CD4-positive, alpha-beta T cell treated with Interleukin-2 at 100 ng/mL for 4 hours (primary cell): Measurements from ENCODE around the gene MAT2B.
A peak's percentile ranks its signal among the peaks of the same experiment; 100 is the strongest.

Experiments used
- DNase-seq: peaks from one replicate; pipeline ENCODE4 v3.0.0-alpha.2; 2020; ENCODE audit warnings: low spot score

The MAT2B gene

DNA sequence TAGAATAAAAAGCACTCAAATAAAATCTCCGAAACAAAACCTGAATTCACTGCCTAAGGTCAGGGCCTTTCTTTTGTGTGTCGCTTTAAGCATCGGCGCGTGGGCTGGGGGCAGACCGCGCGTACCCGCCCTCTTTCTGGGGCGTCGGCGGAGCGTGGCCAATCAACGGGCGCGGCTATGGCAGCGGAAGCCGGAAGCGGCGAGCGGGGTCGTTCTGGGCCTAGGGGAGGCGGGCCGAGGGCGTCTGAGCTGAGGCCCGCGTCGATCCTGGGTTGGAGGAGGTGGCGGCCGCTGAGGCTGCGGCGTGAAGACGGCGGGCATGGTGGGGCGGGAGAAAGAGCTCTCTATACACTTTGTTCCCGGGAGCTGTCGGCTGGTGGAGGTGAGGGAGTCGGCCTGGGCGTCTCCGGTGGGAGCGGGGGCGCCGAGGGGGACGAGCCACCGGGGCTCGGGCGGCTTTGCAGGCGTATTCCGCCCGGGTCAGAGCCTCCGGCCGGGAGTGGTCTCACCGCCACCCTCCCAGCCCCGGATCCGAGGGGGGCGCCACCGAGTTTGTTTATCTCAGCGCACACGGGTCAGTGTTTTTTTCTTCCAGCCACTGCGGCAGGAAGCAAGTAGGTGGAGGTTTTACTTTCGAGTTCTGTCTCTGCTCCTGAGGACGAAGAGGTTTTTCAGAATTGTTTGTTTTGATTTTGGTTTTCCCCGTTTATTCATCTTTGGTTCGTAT, at the start of gene MAT2B:
Gene MAT2B (plus strand): TSS at position 252 of the 727 bp plus-strand sequence. CDS start 68 bp downstream, at position 320.
- peak; percentile 96 for DNase-seq

GRCh38 chr5:163456029-163456589, 49.3 kb upstream of the MAT2B start:
- DNase-seq = no peak

GRCh38 chr5:163456840-163457239, 48.6 kb upstream of the MAT2B start:
- DNase-seq = no peak

GRCh38 chr5:163458778-163459385, 46.5 kb upstream of the MAT2B start:
- DNase-seq = peak; percentile 14

DNA sequence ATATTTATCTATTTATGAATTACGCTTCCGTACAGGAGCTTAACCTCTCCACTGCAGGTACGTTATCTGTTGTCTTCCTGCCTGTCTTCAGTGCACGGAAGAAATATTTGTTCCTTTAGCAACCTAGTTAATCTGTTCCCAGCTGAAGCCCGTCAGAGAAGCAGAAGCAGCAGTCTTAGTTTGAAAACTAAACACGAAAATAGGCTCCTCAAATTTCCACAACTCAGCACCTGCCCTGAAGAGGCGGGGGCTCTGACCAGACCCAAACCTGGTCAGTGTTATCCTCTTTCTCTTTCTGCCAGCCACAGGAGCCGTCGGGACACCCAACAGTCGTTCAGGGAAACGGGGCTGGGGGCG, 46.0 kb upstream of the MAT2B start:
- no peak for DNase-seq

DNA sequence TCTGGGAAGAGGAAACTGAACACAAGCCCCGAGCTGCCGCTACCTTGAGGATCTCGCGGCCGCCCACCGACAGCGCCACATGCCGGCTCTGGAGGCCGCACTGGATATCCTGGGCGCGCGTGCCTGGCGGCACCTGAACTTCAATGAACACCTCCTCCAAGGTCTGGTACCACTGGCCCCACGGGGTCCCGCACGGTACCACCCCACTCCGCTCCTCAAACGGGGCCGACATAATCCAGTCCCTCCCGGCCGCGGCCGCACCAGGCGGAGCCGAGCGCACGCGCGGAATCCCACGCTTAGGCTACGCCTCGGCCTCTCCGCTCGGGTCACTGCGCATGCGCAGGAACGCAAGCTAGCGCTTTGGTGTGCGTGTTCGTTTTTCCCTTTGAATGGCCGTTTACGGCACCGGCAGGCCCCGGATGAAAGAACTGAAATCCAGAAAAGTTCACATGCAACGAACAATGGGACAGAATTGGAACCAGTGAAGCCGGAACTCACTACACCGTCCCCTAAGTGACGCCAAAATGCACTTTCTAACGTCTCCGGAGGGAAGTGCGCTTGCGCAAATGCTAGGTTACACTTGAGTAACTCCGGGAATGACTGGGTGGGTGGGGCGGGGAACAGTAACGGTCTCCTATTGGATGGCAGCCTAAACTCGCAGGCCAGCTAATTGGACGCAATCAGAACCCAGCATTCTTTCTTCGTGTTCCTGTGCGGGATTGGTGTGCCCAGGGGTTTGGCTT, 45.4 kb upstream of the MAT2B start, which contains the start of gene NUDCD2:
Gene NUDCD2 (minus strand): TSS at position 284 of the 743 bp plus-strand sequence. CDS start 52 bp downstream, at position 232.
- peak; percentile 96 for DNase-seq

DNA sequence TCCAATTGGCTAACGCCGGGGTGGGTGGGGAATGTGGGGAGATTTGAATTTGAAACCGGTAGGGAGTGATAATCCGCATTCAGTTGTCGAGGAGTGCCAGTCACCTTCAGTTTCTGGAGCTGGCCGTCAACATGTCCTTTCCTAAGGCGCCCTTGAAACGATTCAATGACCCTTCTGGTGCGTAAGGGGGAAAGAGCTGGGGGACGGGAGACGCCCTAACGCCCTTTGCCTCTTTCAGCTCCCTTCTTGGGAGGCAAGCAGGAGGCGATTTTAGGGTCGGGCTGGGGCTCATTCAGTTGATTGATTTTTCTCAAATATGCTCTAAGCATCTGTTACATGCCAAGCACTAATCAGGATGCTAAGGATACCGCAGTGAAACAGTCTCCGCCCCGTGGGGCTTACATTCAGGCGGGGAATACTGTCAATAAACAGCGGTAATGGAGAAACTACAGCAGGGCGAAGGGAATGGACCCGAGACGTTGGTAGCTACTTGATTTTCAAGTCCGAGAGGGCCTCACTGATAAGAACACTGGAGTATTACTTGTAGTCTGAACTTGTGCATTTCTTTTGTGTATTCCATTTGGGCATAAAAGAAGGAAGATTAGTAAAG, 44.8 kb upstream of the MAT2B start, which contains the start of gene HMMR:
Gene HMMR (plus strand): TSS at position 71 of the 610 bp plus-strand sequence. CDS start 61 bp downstream, at position 132.
- DNase-seq = no peak

- no peak for DNase-seq
Observed at GRCh38 chr5:163463063-163463435, 42.4 kb upstream of the MAT2B start.

- DNase-seq = no peak
Observed at GRCh38 chr5:163467682-163468081, 37.7 kb upstream of the MAT2B start.

DNA sequence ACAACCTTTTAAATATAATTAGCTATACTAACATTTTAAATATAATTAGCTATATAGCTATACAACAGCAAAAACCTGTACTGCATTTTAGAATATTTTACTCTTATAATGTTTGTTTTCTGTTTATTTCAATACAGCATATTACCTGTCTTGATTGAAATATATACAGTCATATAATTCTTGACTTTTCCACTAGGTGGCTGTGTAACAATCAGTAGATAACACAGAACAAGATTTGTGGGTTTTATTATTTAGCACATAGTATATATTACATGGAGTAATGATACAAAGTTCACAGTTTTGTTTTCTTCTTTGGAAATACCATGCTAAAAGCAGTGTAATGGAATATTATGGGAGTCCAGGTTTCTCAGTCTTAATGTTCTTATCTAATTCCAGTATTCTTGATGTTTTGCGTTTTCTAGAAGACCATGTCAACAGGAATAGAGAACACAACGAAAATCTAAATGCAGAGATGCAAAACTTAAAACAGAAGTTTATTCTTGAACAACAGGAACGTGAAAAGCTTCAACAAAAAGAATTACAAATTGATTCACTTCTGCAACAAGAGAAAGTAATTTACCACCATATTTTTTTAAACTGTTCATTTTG, 31.7 kb upstream of the MAT2B start:
- peak; percentile 34 for DNase-seq

DNA sequence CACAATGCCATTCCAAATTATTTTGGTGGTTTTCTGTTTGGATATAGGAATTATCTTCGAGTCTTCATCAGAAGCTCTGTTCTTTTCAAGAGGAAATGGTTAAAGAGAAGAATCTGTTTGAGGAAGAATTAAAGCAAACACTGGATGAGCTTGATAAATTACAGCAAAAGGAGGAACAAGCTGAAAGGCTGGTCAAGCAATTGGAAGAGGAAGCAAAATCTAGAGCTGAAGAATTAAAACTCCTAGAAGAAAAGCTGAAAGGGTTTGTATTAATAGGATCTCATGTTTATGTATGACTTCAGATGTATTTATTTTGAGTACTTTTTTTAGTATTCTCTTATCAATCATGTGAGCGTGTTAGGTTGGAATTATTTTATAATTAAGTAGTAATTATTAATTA, 30.0 kb upstream of the MAT2B start:
- no peak for DNase-seq

DNA sequence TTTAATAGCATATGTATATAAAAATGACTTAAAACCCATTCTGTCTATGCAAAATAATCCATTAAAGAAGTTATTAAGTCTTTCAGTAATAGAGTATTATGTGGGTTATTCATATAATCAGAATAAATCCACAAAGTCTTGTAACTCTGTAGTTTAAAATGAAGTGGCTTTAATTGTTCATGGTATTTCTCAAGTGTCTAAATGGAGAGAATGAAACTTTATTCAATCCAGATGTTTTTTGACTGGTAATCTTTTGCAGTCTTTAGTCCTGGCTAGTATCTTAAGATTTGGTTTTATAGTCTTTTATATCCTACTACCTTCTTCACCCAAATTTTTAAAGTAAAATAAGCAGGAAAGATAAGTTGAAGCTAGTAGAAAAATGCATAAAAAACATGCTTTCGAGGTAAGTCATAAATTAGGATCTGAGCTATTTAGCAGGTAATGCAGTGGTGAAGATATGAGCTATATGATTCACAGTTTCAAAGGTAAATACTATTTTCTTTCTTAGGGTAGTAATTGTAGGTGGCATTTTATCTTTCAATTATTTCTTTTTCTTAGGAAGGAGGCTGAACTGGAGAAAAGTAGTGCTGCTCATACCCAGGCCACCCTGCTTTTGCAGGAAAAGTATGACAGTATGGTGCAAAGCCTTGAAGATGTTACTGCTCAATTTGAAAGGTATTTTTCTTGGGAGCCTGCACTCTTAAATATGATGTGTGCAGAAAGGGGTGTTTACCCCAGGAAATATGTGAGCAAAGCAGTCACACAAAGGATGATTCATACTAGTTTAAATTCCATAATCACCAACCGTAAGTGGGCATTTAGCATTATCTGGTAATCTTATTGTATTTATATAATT, 27.1 kb upstream of the MAT2B start:
- DNase-seq = no peak

DNA sequence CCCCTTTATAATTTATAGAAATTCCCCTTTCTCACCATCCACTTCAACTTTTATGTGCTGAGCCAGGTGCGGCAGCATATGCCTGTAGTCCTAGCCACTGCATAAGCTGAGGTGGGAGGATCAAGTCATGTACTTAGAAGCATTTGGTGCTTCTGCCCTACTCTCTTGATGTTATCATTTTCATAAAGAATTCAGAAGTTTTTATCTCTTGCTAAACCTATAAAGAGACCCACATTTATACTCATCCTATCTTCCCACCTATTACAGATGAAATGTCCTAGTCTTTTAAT, 26.5 kb upstream of the MAT2B start:
- no peak for DNase-seq

DNA sequence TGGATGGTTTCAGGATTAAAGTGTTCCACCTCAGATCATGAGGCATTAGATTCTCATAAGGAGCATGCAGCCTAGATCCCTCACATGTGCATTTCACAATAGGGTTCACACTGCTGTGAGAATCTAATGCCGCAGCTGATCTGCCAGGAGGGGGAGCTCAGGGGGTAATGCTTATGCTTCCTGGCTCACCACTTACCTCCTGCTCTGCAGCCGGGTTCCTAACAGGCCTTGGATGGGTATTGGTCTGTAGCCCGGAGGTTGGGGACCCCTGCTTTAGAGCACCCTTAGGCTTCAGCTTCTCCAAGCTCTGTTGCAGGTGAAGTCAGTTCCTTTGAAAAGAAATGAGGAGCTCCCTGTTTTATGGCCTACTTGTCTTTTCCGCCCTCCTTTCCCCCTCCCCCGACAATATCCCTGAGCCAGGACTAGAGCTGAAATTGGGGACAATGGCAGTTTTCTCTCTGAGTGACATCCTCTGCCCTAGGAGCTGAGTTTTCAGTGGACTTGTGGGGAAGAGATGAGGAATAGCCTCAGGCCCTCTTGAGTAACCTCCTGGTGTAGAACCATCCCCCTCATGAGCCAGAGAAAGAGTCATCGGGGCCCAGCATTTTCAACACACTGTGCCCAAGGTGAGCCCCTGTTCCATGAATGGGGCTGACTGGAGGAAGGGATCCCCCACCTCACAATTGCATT, 16.2 kb upstream of the MAT2B start:
- no peak for DNase-seq

GRCh38 chr5:163489745-163490075, 15.7 kb upstream of the MAT2B start:
- DNase-seq = no peak

DNA sequence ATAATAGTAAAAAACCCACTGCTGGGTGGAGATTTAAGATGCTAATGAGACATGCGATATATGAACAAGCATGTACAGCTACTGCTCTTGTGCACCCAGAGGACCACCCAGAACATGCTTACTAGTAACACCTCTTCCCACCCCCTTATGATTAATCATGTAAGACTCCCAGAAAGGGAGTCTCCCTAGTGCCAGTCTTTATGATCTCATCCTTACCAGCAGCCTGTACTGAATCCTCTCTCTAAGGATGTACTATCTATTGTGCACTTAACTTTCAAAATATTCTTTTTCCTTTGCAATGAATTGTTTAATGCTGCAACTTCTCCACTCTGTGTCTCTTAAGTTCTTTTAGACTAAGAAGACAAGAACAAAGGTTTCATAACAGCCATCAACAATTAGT, 9.1 kb upstream of the MAT2B start:
- DNase-seq = no peak

DNA sequence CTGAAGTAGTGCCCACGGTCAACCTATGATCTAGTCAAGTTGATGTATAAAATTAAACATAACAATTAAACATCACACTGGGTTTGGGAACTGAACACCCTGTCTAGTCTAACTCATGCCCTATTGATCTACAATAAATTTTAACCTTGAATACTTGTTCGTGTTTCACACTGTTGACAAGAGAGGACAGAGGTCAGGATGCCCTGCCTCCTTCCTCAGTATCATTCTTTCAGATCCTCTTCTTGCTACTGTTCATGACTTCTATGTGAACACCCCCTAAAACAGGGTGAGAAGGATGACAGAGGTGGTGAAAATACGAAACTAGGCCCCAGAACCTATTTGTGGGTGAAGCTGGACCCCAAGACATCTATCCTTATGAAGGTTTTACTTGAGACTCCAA, 8.1 kb upstream of the MAT2B start:
- no peak for DNase-seq

- no peak for DNase-seq
Observed at GRCh38 chr5:163498886-163499285, 6.5 kb upstream of the MAT2B start.

- no peak for DNase-seq
Observed at GRCh38 chr5:163502521-163502920, 2.9 kb upstream of the MAT2B start.
